Measurements from ENCODE around the gene DUOX2. TPM values are rescaled to one million over a fixed set of nuclear protein-coding genes. Genes with fewer than 3 reads are reported as not detected.
A peak's percentile ranks its signal among the peaks of the same experiment; 100 is the strongest.
"Not testable (repeated sequence)": the region's sequence is repeated elsewhere in the genome, so short reads cannot be mapped to it uniquely, and the experiment has no call there.

DUOX2 gene
- total RNA-seq, 1 donor, result under 0.01 TPM

DNA sequence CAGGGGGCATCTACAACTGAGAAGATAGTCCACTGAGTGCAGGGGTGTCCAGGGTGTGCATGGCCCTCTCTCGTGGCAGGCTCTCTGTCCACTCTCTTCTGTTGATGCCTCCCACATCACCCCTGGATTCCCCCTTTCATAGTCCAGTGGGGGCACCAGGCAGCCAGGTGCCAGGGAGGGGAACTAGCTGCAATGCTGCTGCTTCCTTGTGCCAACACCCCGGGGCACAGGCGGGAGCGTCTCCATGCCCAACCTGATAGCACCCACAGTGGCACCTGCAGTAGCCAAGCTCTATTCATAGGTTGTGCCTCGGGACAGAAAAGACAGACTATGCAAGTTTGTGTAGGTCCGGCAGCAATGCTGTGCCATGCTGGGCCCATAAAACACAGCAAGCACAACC is 11.7 kb downstream of the DUOX2 start:
- DNase-seq (ENCODE audit: low read depth in 2 of 3, low spot score in 2 of 3), result no peak

DNA sequence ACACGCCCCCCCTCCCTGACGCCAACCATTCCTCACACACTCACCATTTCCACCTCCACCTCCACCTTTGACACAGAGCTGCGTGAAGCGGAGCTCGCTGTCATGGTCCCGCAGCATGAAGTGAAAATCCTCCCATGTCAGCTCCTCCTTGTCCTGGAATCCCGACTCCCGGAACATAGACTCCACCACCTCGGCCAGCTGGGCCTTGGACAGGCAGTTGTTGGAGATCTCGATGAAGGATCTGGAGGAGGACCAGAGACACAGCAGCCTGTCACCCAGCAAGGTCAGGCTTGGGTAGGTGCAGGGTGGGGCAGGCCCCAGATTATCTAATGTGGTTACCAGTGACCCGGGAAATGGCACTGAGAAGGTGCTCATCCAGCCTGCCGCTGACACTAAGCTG is 12.2 kb downstream of the DUOX2 start:
- DNase-seq (ENCODE audit: low read depth in 2 of 3, low spot score in 2 of 3), result no peak

DNA sequence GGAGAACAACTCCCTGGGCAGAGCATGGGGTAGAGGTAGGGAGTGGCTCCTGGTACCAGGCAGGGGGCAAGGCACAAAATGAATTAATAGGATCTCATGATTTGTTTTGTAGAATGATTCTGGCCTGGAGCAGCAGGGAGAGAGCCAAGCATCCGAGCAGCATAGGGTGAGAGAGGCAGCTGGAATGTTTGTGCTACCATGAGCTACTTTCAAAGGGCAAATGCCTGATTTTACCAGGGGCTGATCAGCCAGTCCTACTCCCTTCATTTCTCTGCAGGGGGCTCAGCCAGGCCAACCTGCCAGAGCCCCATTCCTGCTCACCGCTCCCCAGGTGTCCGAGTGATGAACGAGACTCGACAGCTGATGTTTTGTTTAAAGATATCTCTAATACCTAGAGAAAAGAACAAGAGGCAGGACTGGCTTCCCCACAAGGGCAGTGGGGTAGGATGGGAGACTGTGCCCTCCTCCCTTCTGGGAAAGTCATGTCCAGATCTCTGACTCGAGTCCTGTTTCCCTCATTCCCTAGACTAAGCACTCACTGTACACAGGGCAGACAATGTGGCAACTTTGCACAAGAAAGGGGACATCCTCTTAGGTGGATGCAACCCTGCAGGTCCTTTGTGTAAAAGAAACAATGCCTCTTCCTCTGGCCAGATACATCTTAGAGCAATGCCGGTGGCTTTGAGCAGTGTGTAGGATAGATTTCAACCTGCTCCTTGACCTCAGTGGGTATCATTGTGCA is 12.9 kb downstream of the DUOX2 start:
- no peak for DNase-seq (ENCODE audit: low read depth in 2 of 3, low spot score in 2 of 3)

DNA sequence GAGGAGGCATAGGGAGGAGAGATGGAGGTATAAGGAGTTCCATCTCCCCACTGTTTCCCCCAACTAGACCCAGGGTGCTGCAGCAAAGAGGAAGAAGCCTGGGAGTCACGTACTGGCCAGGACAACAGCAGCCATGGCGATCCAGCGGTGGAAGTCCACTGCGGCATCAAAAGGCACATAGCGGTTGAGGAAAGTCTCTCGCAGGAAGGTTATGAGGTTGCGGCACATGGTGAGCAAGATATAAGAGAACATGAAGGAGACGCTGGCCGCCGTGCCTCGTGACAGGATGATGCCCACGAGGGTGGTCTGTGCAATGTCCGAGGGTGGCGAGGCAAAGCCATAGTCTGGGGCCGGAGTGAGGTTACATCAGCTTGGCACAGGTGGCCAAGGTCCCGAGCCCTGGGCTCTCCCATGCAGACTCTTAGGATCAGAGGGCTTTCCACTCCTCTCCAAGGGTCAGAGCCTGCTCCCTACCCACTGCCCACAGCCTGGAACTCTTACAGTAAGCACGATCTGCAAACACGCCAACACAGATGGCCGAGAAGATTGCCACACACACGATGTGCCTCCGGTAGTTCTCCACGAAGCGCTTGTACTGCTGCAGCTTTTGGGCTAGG is 14.3 kb downstream of the DUOX2 start:
- no peak for DNase-seq (ENCODE audit: low read depth in 2 of 3, low spot score in 2 of 3)

DNA sequence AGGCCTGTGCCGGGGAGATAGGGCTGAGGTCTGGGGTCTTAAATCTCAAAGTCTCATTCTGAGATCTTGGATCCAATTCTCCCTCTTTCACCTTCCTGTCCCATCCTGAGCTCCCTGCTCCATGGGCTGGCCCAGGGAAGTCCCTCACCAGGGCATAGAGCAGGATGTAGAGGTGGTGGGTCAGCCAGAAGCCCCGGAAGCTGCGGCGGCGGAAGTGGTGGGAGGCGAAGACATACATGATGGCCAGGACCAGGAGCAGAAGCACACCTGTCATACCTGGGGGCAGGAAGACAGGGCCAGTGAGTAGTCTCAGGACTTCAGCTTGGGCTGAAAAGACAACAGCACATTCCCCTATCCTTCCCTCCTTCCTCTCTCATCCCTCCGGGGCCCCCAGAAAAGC is 16.5 kb downstream of the DUOX2 start:
- no peak for DNase-seq (ENCODE audit: low read depth in 2 of 3, low spot score in 2 of 3)

DNA sequence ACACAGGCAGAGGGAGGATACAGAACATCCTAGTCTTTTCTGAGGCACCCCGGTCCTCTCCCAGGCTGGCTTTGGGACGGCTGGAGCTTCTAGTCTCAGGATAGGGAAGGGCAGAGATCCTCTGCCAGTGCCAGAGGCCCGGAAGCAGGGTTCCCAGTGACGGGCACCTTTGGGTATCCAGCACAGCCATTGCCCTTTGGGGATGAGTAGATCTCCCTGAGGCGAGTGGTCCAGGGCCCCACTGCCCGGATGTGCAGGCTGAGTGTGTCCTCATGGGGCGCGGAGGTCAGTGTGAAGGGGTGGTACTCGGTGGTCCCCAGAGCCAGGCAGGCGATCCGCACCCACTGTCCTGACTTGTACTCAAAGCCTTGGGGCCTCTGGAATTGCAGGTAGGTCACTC is 18.3 kb downstream of the DUOX2 start:
- DNase-seq (ENCODE audit: low read depth in 2 of 3, low spot score in 2 of 3), result no peak

DNA sequence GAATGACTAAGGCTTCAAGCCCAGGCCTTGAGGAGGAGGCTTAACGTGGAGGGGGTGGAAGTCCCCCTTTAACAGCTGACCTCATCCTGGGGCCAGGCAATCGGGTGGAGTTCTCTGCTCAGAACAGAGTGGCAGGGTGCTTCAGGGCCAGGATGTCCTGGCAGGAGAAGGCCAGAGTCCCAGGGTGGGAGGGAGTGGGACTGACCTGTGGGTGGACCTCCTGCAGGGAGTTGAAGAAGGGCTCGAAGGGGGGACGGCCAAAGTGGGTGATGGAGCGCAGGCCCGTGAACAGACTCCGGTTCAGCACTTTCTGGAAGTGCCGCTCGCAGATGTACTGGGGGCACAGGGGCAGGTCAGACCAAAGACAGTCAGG is 19.6 kb downstream of the DUOX2 start:
- no peak for DNase-seq (ENCODE audit: low read depth in 2 of 3, low spot score in 2 of 3)

DNA sequence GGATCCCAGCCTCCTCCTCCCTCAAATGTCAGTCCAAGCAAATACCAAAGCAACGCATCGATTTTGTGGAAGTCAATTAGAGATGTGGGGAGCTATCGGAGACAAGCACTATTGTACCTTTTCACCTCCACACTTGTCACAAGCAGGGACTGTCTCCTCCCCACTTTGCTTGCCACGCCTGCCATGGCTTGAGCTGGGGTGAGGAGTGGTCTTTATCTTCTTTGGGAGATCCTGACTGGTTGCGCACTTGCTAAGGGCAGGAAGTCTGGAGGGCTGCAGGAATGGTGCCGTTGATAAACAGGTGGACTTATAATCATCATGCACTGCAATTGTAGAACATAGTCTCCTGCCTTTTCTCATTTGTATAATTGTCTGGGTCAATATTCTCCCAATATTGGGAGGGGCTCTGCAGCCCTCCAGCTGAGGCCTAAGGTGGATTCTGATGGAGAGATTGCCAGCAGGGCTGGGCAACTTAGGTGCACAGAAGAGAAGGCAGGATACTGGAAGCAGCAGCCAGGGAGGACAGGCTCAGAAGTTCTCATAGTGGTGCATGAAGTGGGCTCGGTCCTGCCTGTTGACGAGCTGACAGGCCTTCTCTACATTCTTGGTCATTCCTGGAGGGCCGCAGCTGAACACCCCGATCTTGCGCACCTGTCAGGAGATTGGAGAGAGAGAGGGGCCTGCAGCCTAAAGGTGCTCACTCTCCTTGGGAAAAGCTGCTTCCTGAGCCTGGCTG is 20.2 kb downstream of the DUOX2 start:
- no peak for DNase-seq (ENCODE audit: low read depth in 2 of 3, low spot score in 2 of 3)

DNA sequence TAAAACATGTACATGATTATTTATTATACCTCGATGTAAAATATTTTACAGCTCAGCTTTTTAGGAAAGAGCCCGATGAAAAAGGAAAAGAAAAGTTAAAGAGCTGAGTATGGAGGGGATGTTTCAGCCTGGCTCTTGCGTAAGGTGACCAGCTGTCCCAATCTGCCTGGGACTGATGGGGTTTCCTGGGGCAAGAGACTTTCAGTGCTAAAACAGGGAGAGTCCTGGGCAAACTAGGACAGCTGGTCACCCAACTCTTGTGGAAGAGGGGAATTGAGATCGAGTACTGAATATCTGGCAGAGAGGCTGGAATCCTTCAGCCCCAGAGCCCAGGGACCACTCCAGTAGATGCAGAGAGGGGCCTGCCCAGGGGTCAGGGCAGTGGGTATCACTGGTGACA is 21.0 kb downstream of the DUOX2 start:
- no peak for DNase-seq (ENCODE audit: low read depth in 2 of 3, low spot score in 2 of 3)

DNA sequence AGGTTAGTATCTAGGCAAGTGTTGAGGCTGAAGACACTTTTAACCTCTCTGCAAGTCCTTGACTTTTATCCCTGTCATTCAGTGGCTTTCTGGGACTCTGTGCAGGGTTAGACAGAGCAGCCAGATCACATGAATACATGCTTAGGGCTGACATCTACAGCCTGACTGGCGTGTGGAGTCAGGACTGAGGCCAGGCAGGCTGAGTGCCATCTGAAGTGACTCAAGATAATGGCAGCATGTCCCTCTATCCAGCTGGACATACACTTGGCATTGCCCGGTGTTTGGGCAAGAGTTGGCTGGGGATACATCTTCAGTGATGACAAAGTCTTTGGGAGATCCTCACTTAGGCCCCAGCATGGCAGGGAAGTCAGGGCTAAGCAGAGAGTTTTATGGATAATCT is 22.4 kb downstream of the DUOX2 start:
- DNase-seq (ENCODE audit: low read depth in 2 of 3, low spot score in 2 of 3), result no peak

DNA sequence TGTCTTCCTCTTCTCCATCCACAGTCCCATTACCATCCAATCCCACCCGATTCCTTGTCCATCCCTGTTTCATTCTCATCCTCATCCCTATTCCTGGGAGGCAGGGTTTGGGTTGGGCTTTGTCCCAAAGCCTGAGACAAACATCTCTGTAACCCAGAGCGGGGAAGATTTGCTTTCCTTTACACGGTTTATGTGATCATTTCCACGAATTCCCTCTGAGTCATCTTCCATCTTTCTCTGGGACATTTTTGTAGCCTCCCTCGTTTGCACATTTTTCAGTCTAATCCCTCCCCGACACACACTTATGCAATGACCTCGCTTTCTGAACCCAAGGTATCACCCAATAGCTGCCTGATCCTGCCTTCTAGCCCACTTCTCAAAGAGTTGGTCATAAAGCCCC is 22.8 kb downstream of the DUOX2 start:
- DNase-seq (ENCODE audit: low read depth in 2 of 3, low spot score in 2 of 3), result no peak

DNA sequence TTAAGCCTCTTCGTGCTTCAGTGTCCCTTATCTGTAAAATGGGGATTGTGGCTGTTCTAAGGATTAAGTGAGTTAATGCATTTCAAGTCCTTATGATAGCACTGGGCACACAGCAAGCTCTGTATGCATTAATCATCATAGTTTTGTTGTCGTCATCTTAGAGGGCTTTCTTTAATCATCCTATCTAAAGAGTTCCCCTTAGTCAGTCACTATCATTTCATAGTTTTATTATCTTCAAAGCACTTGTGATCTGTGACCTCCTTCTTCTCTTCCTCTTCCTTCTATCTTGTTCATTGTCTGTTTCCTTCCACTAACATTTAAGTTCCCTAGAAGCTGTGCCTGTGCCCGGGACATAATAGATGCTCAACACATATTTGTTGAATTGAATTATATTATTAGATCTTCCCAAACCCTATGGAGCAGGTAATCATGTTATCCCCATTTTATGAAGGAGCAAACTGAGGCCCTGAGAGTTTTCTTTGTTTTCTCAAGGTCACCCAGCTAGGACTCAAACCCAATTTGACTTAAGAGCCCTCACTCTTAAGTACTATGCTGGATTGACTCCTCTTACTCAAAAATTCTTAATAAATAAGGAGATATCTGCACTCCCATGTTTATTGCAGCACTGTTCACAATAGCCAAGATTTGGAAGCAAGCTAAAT is 24.1 kb downstream of the DUOX2 start:
- DNase-seq (ENCODE audit: low read depth in 2 of 3, low spot score in 2 of 3), result peak in 1 of 3 donors; percentile 23

DNA sequence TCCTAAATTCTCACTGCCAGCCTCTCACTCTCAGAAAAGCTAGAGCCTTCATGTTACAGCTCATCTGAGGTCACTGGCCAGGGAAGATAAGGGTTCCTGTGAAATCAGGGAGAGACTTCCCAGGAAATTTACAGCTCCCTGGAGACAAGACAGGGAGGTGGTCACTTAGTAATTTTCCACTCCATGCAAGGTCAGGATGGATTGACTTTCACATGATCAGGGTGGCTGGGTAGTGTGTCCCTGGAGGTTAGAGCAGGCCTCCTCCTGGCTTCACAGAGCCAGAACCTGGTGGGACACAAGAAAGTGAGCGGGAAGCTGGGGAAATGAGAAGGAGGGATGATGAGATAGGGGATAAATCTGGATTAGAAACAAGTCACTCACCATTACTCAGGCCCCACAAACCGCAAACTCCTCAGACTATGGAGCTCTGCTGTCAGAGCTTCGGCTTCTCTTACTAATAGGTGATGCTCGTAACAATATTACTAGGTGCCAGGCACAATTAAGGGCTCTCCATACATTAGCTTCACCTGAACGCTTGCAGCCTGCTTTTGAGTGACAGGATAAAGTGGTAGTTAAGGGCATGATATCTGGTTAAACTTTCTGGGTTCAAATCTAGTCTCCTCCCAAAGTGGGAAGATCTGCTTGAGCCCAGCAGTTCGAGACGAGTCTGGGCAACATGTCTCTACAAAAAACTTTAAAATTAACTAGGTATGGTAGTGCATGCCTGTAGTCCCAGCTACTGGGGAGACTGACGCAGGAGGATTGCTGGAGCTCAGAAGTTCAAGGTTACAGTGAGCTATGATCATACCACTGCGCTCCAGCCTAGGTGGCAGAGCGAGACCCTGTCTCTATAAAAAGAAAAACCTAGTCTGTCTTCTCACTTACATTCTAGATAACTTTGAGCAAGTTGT is 24.9 kb downstream of the DUOX2 start:
- DNase-seq (ENCODE audit: low read depth in 2 of 3, low spot score in 2 of 3), result no peak

DNA sequence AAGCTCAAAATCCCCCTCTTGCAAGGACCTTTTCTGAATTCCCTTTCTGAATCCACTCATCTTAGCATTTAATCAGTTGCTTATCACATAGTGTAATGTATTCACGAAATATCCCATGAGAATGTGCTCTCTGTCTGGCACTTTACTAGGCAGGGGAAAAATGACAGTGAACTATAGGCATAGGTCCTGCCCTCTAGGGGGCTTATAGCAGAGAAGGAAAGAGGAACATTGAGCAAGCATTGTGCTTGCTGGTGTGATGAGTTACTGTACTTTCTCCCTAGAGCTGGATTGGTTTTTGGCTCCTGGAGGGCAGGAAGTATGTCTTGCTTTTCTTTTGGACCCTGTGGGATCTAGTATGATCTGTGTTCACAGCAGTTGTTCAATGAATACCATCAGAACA is 26.5 kb downstream of the DUOX2 start:
- peak in 1 of 3 donors; percentile 12 for DNase-seq (ENCODE audit: low read depth in 2 of 3, low spot score in 2 of 3)

DNA sequence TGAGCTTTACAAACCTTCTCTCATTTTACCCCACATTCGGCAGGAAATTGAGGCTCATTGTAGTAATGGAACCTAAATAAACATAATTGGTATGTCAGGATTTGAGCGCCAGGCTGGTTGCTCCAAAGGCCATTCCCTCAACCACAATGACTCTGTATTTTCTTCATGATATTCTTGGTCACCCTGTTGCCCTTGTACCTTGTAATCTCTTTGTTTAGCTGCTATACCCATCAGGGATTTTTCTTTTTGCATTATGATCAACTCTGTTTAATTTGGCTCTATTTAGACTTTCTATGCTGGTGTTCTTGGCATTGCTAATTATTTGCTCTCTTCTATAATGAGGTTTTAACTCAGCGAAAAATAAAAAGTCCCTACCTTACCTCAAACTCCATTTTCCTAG is 29.8 kb downstream of the DUOX2 start:
- no peak for DNase-seq (ENCODE audit: low read depth in 2 of 3, low spot score in 2 of 3)

DNA sequence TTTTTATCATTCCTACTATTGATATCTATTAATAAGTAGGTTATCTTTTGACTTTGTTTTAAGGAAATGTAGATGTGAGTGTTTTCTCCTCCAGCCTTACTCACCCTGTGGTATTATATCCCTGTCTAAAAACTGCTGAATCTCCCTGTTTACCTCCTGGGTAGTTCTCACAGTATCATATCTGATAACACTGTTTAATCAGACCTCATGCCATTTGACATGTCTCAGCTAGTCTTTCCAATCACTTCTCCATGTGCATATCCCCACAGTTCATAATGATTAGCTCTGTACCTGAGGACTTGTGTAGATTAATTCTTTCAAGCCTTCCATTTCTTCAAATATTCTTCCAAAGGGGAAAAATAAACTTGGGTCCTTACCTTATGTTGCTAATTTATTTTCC is 30.7 kb downstream of the DUOX2 start:
- no peak for DNase-seq (ENCODE audit: low read depth in 2 of 3, low spot score in 2 of 3)

DNA sequence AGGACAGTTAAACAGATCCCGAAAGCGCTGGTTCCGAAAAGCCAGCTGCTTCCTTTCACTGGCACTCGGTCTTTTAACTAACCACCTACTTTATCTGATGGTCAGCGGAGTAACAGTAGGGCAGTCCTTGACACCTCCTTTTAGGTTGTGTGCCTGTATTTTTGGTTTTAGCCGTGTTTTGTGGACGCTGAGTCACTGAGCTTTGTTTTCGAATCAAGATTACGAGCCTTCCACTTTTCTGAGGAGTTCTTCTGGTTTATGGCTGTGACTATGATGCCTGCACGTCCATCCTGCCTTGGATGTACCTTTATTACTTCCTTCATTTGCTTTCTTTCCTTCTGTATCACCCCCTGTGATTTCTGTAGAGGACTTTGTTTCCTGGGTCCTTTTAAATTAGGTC is 31.6 kb downstream of the DUOX2 start:
- DNase-seq (ENCODE audit: low read depth in 2 of 3, low spot score in 2 of 3), result not testable (repeated sequence)

DNA sequence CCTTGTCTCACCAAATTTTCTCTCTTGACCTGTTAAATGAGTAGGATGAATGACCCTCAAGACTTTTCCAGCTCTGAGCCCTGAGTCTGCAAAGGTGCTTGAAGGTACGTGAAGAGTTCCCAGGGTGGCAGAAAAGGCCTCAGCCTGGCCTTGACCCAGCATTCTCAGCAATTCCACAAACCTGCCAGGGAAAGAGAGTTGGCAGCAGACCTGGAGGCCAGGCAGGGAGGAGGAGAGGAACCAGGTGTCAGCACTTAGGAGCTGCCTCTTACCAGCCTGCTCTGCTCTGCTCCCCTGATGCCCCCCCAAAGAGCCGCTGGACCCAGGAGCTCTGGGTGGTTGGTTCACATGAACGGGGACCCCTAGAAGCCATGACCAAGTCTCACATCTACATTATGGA is 33.4 kb downstream of the DUOX2 start:
- DNase-seq (ENCODE audit: low read depth in 2 of 3, low spot score in 2 of 3), result not testable (repeated sequence)

DNA sequence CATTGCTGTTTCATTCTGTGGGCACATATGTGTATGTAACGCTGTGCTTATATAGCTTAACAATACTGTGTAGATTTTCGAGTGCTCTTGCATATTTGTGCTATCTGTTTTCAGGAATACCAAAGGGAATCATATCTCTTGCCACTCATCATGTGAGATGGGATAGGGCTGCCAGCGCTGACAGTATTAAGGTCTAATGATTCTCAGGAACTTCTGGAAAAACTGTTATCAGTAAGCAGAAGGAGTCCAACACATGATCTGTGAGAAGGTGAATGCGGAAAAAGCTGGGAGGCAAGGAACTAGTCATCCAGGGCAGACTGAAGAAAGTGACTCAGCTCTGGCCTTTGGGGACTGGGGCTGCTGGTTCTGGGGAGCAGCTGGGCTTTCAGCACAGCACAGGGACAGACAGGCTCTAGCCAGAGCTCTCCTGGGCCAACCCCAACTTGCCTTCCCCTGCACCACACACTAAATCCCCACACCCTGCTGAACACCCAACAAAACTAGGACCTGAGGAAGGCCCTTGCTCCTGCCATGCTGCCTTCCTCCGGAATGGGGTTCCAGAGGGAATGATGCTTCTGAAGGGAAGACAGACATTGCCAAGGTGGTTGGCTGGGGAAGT is 34.2 kb downstream of the DUOX2 start:
- DNase-seq (ENCODE audit: low read depth in 2 of 3, low spot score in 2 of 3), result not testable (repeated sequence)

DNA sequence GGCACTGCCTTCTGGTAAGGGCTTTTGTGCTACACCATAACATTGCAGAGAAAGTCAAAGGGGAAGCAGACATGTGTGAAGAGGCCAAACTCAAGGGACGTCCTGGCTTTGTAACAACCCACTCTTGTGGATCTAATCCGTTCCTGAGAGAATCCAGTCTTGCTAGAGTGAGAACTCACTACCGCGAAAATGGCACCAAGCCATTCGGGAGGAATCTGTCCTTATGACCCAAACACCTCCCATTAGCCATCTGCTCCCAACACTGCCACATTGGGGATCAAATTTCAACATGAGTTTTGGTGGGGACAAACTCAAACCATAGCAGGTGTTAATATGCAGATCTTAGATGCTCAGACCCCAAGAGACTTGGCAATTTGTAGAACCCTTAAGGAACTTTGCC is 34.8 kb downstream of the DUOX2 start:
- DNase-seq (ENCODE audit: low read depth in 2 of 3, low spot score in 2 of 3), result not testable (repeated sequence)
